Endothelial cell of umbilical vein (primary cell): ENCODE measurements around the gene CLCN4. TPM values are rescaled to one million over a fixed set of nuclear protein-coding genes. Genes with fewer than 3 reads are reported as not detected.

ENCODE experiments used
- BruUV-seq: library from RNA; stranded (reverse); fragments of 400-500 nt; replicated peaks from 2 replicates; lab custom pipeline; 2021; lab: Mats Ljungman, UMichigan
- CTCF ChIA-PET: fragments of 300-600, 350-600 bp; sonication (Branson Sonifier 250); formaldehyde crosslinking; loops from one replicate; lab custom pipeline; 2021; ENCODE audit warnings: antibody characterized with exemption, inconsistent platforms; lab: Charles Lee
- POLR2A ChIA-PET: fragments of 300-600, 350-600 bp; sonication (Branson Sonifier 250); formaldehyde crosslinking; loops from one replicate; lab custom pipeline; 2021; ENCODE audit warnings: antibody characterized with exemption, inconsistent platforms; lab: Charles Lee
- DNase-seq: peaks from one replicate; pipeline ENCODE4 v3.0.0-alpha.2; 2011; ENCODE audit warnings: low read depth, low spot score
- FAIRE-seq: peaks from 2 replicates; lab custom pipeline; 2011; peaks lifted over from hg19 to GRCh38; lab: Jason Lieb, UNC
- H2AFZ ChIP-seq: 2 replicates; pipeline ENCODE4 v1.6.0; 2012; ENCODE audit warnings: low read depth, low read length, control low read depth, inconsistent platforms
- H3K27ac ChIP-seq: 2 replicates; pipeline ENCODE4 v1.5.1; 2011; ENCODE audit warnings: low read depth, mild to moderate bottlenecking, control low read depth, low read length, moderate library complexity; ENCODE audit not compliant: insufficient read depth
- H3K27me3 ChIP-seq, 2 experiments: 2 replicates each; pipeline versions ENCODE4 v1.6.0 to v1.6.1; 2011; ENCODE audit warnings: low read length in 2 of 2, mixed read lengths in 1 of 2; ENCODE audit not compliant: control insufficient read depth in 2 of 2, insufficient read depth in 2 of 2
- H3K36me3 ChIP-seq, 2 experiments: 2 replicates in 1 of 2; 3 replicates in 1 of 2; pipeline ENCODE4 v1.5.1; 2011; ENCODE audit warnings: low read length in 2 of 2, mild to moderate bottlenecking in 1 of 2, moderate library complexity in 1 of 2; ENCODE audit not compliant: control insufficient read depth in 2 of 2, insufficient read depth in 2 of 2; ENCODE audit errors: extremely low read depth in 1 of 2
- H3K4me1 ChIP-seq: 3 replicates; pipeline ENCODE4 v1.5.1; 2011; ENCODE audit warnings: mild to moderate bottlenecking, low read length; ENCODE audit not compliant: control insufficient read depth, insufficient read depth; ENCODE audit errors: extremely low read depth
- H3K4me2 ChIP-seq: 2 replicates; pipeline ENCODE4 v1.6.1; 2011; ENCODE audit warnings: low read length, control low read depth, mixed read lengths; ENCODE audit not compliant: insufficient read depth
- H3K4me3 ChIP-seq, 3 experiments: fragments of 200-600 bp in 1 of 3; sonication (generic), shearing (Covaris generic) in 1 of 3; replicated peaks in 1 of 3; 2 replicates each; pipeline ENCODE4 v1.5.1; 2011 to 2016; ENCODE audit warnings: control low read depth in 3 of 3, low read length in 3 of 3, mild to moderate bottlenecking in 2 of 3, inconsistent platforms in 1 of 3, low read depth in 1 of 3, moderate library complexity in 1 of 3; ENCODE audit not compliant: insufficient read depth in 1 of 3
- H3K79me2 ChIP-seq: 2 replicates; pipeline ENCODE4 v1.6.0; 2012; ENCODE audit warnings: low read length, inconsistent platforms; ENCODE audit not compliant: control insufficient read depth, insufficient read depth
- H3K9ac ChIP-seq: replicated peaks from 2 replicates; pipeline ENCODE3; 2011; ENCODE audit warnings: low read length, control low read depth; ENCODE audit not compliant: insufficient read depth; ENCODE audit errors: extremely low read depth
- H3K9me1 ChIP-seq: replicated peaks from 3 replicates; pipeline ENCODE4 v1.6.0; 2011; ENCODE audit warnings: mild to moderate bottlenecking, low read length; ENCODE audit not compliant: control insufficient read depth, insufficient read depth; ENCODE audit errors: extremely low read depth
- H3K9me3 ChIP-seq: replicated peaks from 2 replicates; pipeline ENCODE4 v1.5.1; 2012; ENCODE audit warnings: low read length, inconsistent platforms; ENCODE audit not compliant: control insufficient read depth, insufficient read depth
- H4K20me1 ChIP-seq: replicated peaks from 2 replicates; pipeline ENCODE3; 2011; ENCODE audit warnings: mild to moderate bottlenecking, low read length; ENCODE audit not compliant: control insufficient read depth, insufficient read depth; ENCODE audit errors: extremely low read depth
- EZH2 ChIP-seq: IDR thresholded peaks from 2 replicates; pipeline ENCODE4 v1.6.1; 2012; ENCODE audit warnings: borderline replicate concordance, low read depth, mild to moderate bottlenecking, moderate library complexity, low read length, inconsistent platforms; ENCODE audit not compliant: severe bottlenecking
- FOS ChIP-seq: IDR thresholded peaks from 2 replicates; pipeline ENCODE4 v1.6.1; 2011; ENCODE audit warnings: mild to moderate bottlenecking, low read length, moderate library complexity, borderline replicate concordance; ENCODE audit not compliant: insufficient read depth
- GATA2 ChIP-seq: IDR thresholded peaks from 2 replicates; pipeline ENCODE4 v1.7.0; 2011; ENCODE audit warnings: low read depth, mild to moderate bottlenecking, moderate library complexity, mixed read lengths, low read length; ENCODE audit not compliant: insufficient read length, insufficient read depth
- JUN ChIP-seq: IDR thresholded peaks from 2 replicates; pipeline ENCODE4 v1.6.1; 2011; ENCODE audit warnings: borderline replicate concordance, low read depth; ENCODE audit not compliant: insufficient read length, insufficient read depth
- MYC ChIP-seq: IDR thresholded peaks from one replicate; pipeline ENCODE4 v1.6.1; 2011; ENCODE audit warnings: mild to moderate bottlenecking, low read depth, low read length
- POLR2A ChIP-seq: IDR thresholded peaks from 2 replicates; pipeline ENCODE4 v1.6.1; 2012; ENCODE audit warnings: low read depth, mild to moderate bottlenecking, control low read depth, low read length
- POLR2AphosphoS5 ChIP-seq: IDR thresholded peaks from 2 replicates; pipeline ENCODE4 v1.6.1; 2012; ENCODE audit warnings: low read depth, mild to moderate bottlenecking, control low read depth, low read length, moderate library complexity; ENCODE audit not compliant: insufficient read depth
- dilution Hi-C: fragments of 300-500 bp; cut with MboI; formaldehyde crosslinking; loops from one replicate; pipeline ENCODE4 v1.15.0; 2019; ENCODE audit warnings: low sequenced_read_pairs; ENCODE audit not compliant: extremely low pct_ligation_motif_present
- intact Hi-C: fragments of 100-400 bp; cut with micrococcal nuclease; formaldehyde crosslinking; loops from one replicate; pipeline ENCODE4 v1.10.0; 2022
- polyA plus RNA-seq, 4 experiments: library from polyadenylated mRNA; depleted of rRNA in 3 of 4; stranded (reverse) in 3 of 4; unstranded in 1 of 4; fragments of >200 nt; gene quantifications; 2 replicates each; pipeline versions ENCODE4 v1.2.1 to v1.2.3, GENCODE V29; 2011 to 2012; ENCODE audit warnings: missing spikeins in 1 of 4
- total RNA-seq: library from RNA; stranded (reverse); gene quantifications from 2 replicates; pipeline ENCODE4 v1.2.3, GENCODE V29; 2021
- TF ChIP-seq, protein P1 (sequence below), 2 donors: IDR thresholded peaks; 1 replicate in 1 of 2; 2 replicates in 1 of 2; pipeline ENCODE4 v1.5.1; 2011; ENCODE audit warnings: low read length in 2 of 2, mild to moderate bottlenecking in 2 of 2, moderate library complexity in 2 of 2, control low read depth in 1 of 2, inconsistent platforms in 1 of 2, low read depth in 1 of 2; ENCODE audit not compliant: insufficient read depth in 1 of 2; ENCODE audit errors: extremely low read depth in 1 of 2
- TF ChIP-seq, protein P2 (sequence below): IDR thresholded peaks from 2 replicates; pipeline ENCODE4 v1.6.1; 2011; ENCODE audit not compliant: insufficient read depth, insufficient read length

Gene CLCN4
- total and polyA plus RNA-seq, 2 donors (not counting 3 experiments of a cell fraction or from before 2014, with no cell fraction given): 7.6 to 19.8 TPM

DNA sequence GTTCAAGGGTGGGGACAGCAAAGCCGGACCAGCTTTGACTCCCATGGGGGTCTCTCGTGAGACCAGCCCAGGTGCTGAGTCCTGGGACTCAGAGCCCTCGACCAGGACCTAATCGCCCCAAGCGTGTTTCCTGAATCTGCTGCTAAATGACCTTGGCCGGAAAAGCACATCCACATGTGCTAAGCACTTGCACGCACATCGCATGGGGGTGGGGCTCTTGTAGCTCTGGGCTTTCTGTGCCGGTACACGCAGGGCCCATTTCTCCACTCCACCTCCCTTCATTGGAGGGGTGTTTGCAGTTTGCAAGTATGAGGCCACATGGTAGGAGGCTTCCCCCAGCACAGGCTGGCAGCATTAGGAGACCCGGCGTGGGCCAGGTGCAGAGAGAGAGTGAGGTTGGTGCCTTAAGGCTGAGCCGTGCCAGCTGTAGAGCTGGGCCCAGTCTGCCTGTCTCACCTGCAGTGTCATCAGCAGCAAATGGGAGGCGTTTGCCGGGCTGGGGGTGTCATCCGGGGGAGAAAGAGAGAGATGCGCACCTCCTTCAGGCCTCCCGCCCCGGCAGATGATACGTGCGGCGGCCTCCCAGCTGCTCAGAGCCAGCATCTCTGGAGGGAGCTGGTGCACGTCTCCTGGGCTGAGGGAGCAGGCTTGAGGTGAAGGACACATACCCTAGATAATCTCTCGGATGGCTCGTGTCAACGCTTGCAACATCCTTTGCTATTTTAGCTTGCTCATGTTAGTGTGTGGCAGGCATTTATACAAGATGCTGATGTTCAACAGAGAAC lies 45.2 kb upstream of the CLCN4 start:
- peak; percentile 17 for DNase-seq
- Histone ChIP-seq H2AFZ (no peak overlapping the region), H3K4me2 (no peak overlapping the region), H3K79me2 (peaks cover 1% of the 10 kb centered on the region), H3K9me1 (no peaks in the 10 kb centered on the region), H3K27me3 (no peaks in the 10 kb centered on the region), H3K9me3 (no peaks in the 10 kb centered on the region), H3K4me3 (no peak overlapping the region), H3K4me1 (peaks cover 15% of the 10 kb centered on the region), H4K20me1 (no peaks in the 10 kb centered on the region), H3K36me3 (peaks cover 0 to 4% of the 10 kb centered on the region in 2 experiments), H3K9ac (no peak overlapping the region), H3K27ac (peak overlapping the region; percentile 43)
- ChIA-PET POLR2A (no interaction called here), CTCF (interaction anchor here (0.7 to 2.4 kb wide), 3 partner anchors 8 to 229 kb away, joined by 3 to 19 read pairs (median 4); no protein-coding TSS in a partner anchor)
- no TSS peak for BruUV-seq
- TF ChIP-seq EZH2: no peak
- TF ChIP-seq, protein P1, sequence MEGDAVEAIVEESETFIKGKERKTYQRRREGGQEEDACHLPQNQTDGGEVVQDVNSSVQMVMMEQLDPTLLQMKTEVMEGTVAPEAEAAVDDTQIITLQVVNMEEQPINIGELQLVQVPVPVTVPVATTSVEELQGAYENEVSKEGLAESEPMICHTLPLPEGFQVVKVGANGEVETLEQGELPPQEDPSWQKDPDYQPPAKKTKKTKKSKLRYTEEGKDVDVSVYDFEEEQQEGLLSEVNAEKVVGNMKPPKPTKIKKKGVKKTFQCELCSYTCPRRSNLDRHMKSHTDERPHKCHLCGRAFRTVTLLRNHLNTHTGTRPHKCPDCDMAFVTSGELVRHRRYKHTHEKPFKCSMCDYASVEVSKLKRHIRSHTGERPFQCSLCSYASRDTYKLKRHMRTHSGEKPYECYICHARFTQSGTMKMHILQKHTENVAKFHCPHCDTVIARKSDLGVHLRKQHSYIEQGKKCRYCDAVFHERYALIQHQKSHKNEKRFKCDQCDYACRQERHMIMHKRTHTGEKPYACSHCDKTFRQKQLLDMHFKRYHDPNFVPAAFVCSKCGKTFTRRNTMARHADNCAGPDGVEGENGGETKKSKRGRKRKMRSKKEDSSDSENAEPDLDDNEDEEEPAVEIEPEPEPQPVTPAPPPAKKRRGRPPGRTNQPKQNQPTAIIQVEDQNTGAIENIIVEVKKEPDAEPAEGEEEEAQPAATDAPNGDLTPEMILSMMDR (IDR thresholded peaks at IDR 0.05; ENCODE audit: extremely low read depth in 1 of 2, insufficient read depth in 1 of 2, low read depth in 1 of 2, low read length in 2 of 2): no peak
- TF ChIP-seq, protein P2, sequence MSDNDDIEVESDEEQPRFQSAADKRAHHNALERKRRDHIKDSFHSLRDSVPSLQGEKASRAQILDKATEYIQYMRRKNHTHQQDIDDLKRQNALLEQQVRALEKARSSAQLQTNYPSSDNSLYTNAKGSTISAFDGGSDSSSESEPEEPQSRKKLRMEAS: no peak
- TF ChIP-seq MYC: no peak
- TF ChIP-seq FOS: no peak
- TF ChIP-seq POLR2AphosphoS5: no peak
- TF ChIP-seq JUN: no peak
- TF ChIP-seq GATA2: no peak
- TF ChIP-seq POLR2A: no peak
- intact Hi-C loops: loop anchor here (1.0 kb wide), 1 partner anchor 26 kb away; no protein-coding TSS in a partner anchor
- dilution Hi-C loops: no loop called here
- FAIRE-seq: peak; percentile 85
